H1 (cell line): ENCODE measurements around the gene RAPGEF5. TPM values are rescaled to one million over a fixed set of nuclear protein-coding genes. Genes with fewer than 3 reads are reported as not detected.

Source experiments
- CTCF ChIA-PET: fragments of 300-600 bp; sonication (Branson Sonifier 250); formaldehyde crosslinking; loops from one replicate; lab custom pipeline; 2021; ENCODE audit not compliant: partially characterized antibody; lab: Charles Lee
- POLR2A ChIA-PET: fragments of 300-600 bp; sonication (Branson Sonifier 250); formaldehyde crosslinking; loops from one replicate; lab custom pipeline; 2021; ENCODE audit warnings: inconsistent platforms; ENCODE audit not compliant: partially characterized antibody; lab: Charles Lee
- DNase-seq, 2 experiments: peaks; one replicate each; pipeline versions ENCODE4 v3.0.0 to v3.0.0-alpha.2; 2010 to 2022; ENCODE audit warnings: low spot score in 2 of 2, low read depth in 1 of 2, mixed read lengths in 1 of 2
- FAIRE-seq: peaks from 2 replicates; lab custom pipeline; 2011; peaks lifted over from hg19 to GRCh38; lab: Jason Lieb, UNC
- H2AFZ ChIP-seq: 2 replicates; pipeline ENCODE4 v1.8.1; 2012; ENCODE audit warnings: low read length, inconsistent platforms
- H2AK5ac ChIP-seq: 2 replicates; pipeline ENCODE4 v1.6.1; 2013; ENCODE audit warnings: low read depth, low read length
- H2BK120ac ChIP-seq: replicated peaks from 2 replicates; pipeline ENCODE3; 2013; ENCODE audit warnings: low read depth, low read length, inconsistent platforms
- H2BK12ac ChIP-seq: 2 replicates; pipeline ENCODE4 v1.6.1; 2013; ENCODE audit warnings: low read depth, low read length
- H2BK15ac ChIP-seq: 2 replicates; pipeline ENCODE4 v1.6.1; 2013; ENCODE audit warnings: low read length
- H2BK20ac ChIP-seq: 2 replicates; pipeline ENCODE4 v1.6.1; 2013; ENCODE audit warnings: low read length
- H2BK5ac ChIP-seq: 2 replicates; pipeline ENCODE4 v1.6.1; 2013; ENCODE audit warnings: low read depth, low read length
- H3K14ac ChIP-seq: 2 replicates; pipeline ENCODE4 v1.6.1; 2013; ENCODE audit warnings: inconsistent platforms; ENCODE audit not compliant: insufficient read length
- H3K18ac ChIP-seq: 2 replicates; pipeline ENCODE4 v1.6.1; 2013; ENCODE audit warnings: low read length; ENCODE audit errors: extremely low read depth
- H3K23ac ChIP-seq: 2 replicates; pipeline ENCODE4 v1.6.1; 2013; ENCODE audit warnings: inconsistent platforms; ENCODE audit not compliant: insufficient read length
- H3K23me2 ChIP-seq: 2 replicates; pipeline ENCODE4 v1.6.1; 2013; ENCODE audit warnings: low read depth, low read length
- H3K27ac ChIP-seq: 2 replicates; pipeline ENCODE4 v1.6.1; 2011; ENCODE audit warnings: low read depth, low read length, inconsistent platforms
- H3K27me3 ChIP-seq, 4 experiments: replicated peaks in 1 of 4; 1 replicate in 1 of 4; 2 replicates in 3 of 4; pipeline versions ENCODE4 v1.6.1 to v1.8.1; 2011 to 2013; ENCODE audit warnings: low read length in 3 of 4, mild to moderate bottlenecking in 3 of 4, inconsistent platforms in 2 of 4, mixed read lengths in 2 of 4, moderate library complexity in 1 of 4; ENCODE audit not compliant: control insufficient read depth in 3 of 4, insufficient read depth in 3 of 4; ENCODE audit errors: extremely low read depth in 1 of 4
- H3K36me3 ChIP-seq, 4 experiments: 2 replicates each; pipeline versions ENCODE4 v1.6.1 to v1.8.1; 2011 to 2013; ENCODE audit warnings: mild to moderate bottlenecking in 4 of 4, low read length in 3 of 4, moderate library complexity in 2 of 4, control low read depth in 1 of 4, inconsistent platforms in 1 of 4; ENCODE audit not compliant: insufficient read depth in 4 of 4, control insufficient read depth in 2 of 4
- H3K4ac ChIP-seq: replicated peaks from 2 replicates; pipeline ENCODE3; 2013; ENCODE audit warnings: low read length, low read depth, mixed read lengths, inconsistent platforms; ENCODE audit not compliant: insufficient read length
- H3K4me1 ChIP-seq, 4 experiments: replicated peaks in 1 of 4; 1 replicate in 1 of 4; 2 replicates in 3 of 4; pipeline versions ENCODE4 v1.6.1 to v1.8.1; 2011 to 2013; ENCODE audit warnings: low read length in 3 of 4, inconsistent platforms in 2 of 4, mixed read lengths in 1 of 4; ENCODE audit not compliant: insufficient read depth in 4 of 4, control insufficient read depth in 3 of 4
- H3K4me2 ChIP-seq, 2 experiments: 2 replicates each; pipeline versions ENCODE4 v1.6.1 to v1.8.1; 2011 to 2013; ENCODE audit warnings: low read depth in 2 of 2, low read length in 2 of 2, control low read depth in 1 of 2, inconsistent platforms in 1 of 2, mild to moderate bottlenecking in 1 of 2; ENCODE audit not compliant: insufficient read depth in 1 of 2
- H3K4me3 ChIP-seq, 4 experiments: fragments of 200-600, 300-600 bp in 1 of 4; sonication (generic), shearing (Covaris generic), sonication (Bioruptor Twin) in 1 of 4; 2 replicates each; pipeline versions ENCODE4 v1.5.1 to v1.8.1; 2011 to 2016; ENCODE audit warnings: low read length in 4 of 4, low read depth in 3 of 4, control low read depth in 2 of 4, inconsistent platforms in 2 of 4, mild to moderate bottlenecking in 2 of 4, mixed read lengths in 1 of 4, moderate library complexity in 1 of 4; ENCODE audit not compliant: insufficient read depth in 2 of 4; ENCODE audit errors: extremely low read depth in 1 of 4
- H3K56ac ChIP-seq: replicated peaks from 2 replicates; pipeline ENCODE3; 2013; ENCODE audit warnings: low read depth, mild to moderate bottlenecking, mixed read lengths, low read length, inconsistent platforms; ENCODE audit not compliant: insufficient read length
- H3K79me1 ChIP-seq: 2 replicates; pipeline ENCODE4 v1.6.1; 2013; ENCODE audit warnings: low read depth, low read length, control low read depth
- H3K79me2 ChIP-seq, 2 experiments: 2 replicates each; pipeline versions ENCODE4 v1.6.1 to v1.8.1; 2012 to 2013; ENCODE audit warnings: low read length in 2 of 2, mild to moderate bottlenecking in 2 of 2, inconsistent platforms in 1 of 2; ENCODE audit not compliant: insufficient read depth in 2 of 2, control insufficient read depth in 1 of 2
- H3K9ac ChIP-seq, 4 experiments: replicated peaks in 1 of 4; 1 replicate in 1 of 4; 2 replicates in 3 of 4; pipeline versions ENCODE4 v1.6.1 to v1.8.1; 2011 to 2013; ENCODE audit warnings: low read depth in 3 of 4, low read length in 3 of 4, control low read depth in 2 of 4, mild to moderate bottlenecking in 2 of 4, moderate library complexity in 2 of 4, inconsistent platforms in 1 of 4; ENCODE audit errors: extremely low read depth in 1 of 4
- H3K9me3 ChIP-seq, 2 experiments: 2 replicates each; pipeline versions ENCODE4 v1.6.1 to v1.8.1; 2012 to 2013; ENCODE audit warnings: mild to moderate bottlenecking in 2 of 2, moderate library complexity in 2 of 2, control low read depth in 1 of 2, inconsistent platforms in 1 of 2, low read depth in 1 of 2, low read length in 1 of 2, mixed read lengths in 1 of 2; ENCODE audit not compliant: insufficient read depth in 2 of 2
- H4K20me1 ChIP-seq, 2 experiments: replicated peaks in 1 of 2; 2 replicates each; pipeline versions ENCODE3 to v1.8.1; 2011 to 2013; ENCODE audit warnings: inconsistent platforms in 2 of 2, low read length in 2 of 2, mild to moderate bottlenecking in 1 of 2; ENCODE audit not compliant: insufficient read depth in 2 of 2, control insufficient read depth in 1 of 2
- H4K5ac ChIP-seq: 2 replicates; pipeline ENCODE4 v1.6.1; 2013; ENCODE audit warnings: low read length, low read depth, mixed read lengths, inconsistent platforms; ENCODE audit not compliant: insufficient read length
- H4K8ac ChIP-seq: 2 replicates; pipeline ENCODE4 v1.8.0; 2013; ENCODE audit warnings: mild to moderate bottlenecking, moderate library complexity, low read length, inconsistent platforms; ENCODE audit not compliant: insufficient read depth; ENCODE audit errors: extremely low read depth
- H4K91ac ChIP-seq: replicated peaks from 2 replicates; pipeline ENCODE3; 2013; ENCODE audit warnings: low read length, mixed read lengths, inconsistent platforms; ENCODE audit not compliant: insufficient read length
- CTCF ChIP-seq, 3 experiments: IDR thresholded peaks; 1 replicate in 2 of 3; 2 replicates in 1 of 3; pipeline versions ENCODE4 v1.5.1 to v1.6.1; 2011; ENCODE audit warnings: low read length in 3 of 3, mild to moderate bottlenecking in 3 of 3, inconsistent platforms in 2 of 3, low read depth in 1 of 3, moderate library complexity in 1 of 3; ENCODE audit not compliant: insufficient read depth in 1 of 3; ENCODE audit errors: control extremely low read depth in 1 of 3
- EP300 ChIP-seq, 2 experiments: IDR thresholded peaks; 1 replicate in 1 of 2; 2 replicates in 1 of 2; pipeline ENCODE4 v1.6.1; 2011 to 2012; ENCODE audit warnings: low read depth in 2 of 2, low read length in 2 of 2, mild to moderate bottlenecking in 2 of 2, borderline replicate concordance in 1 of 2, inconsistent platforms in 1 of 2, moderate library complexity in 1 of 2
- EZH2 ChIP-seq: fragments of 200-600 bp; sonication (generic); IDR thresholded peaks from 2 replicates; pipeline ENCODE4 v1.7.1; 2012; ENCODE audit warnings: low read depth, mild to moderate bottlenecking, moderate library complexity, low read length, inconsistent platforms; ENCODE audit not compliant: severe bottlenecking
- HDAC6 ChIP-seq: IDR thresholded peaks from one replicate; pipeline ENCODE4 v1.7.1; 2012; ENCODE audit warnings: low read depth, mild to moderate bottlenecking, inconsistent platforms, low read length, moderate library complexity
- NANOG ChIP-seq: IDR thresholded peaks from 2 replicates; pipeline ENCODE4 v1.6.1; 2011; ENCODE audit warnings: low read length, low read depth, mild to moderate bottlenecking, inconsistent platforms; ENCODE audit not compliant: insufficient read depth, poor library complexity, severe bottlenecking
- RBBP5 ChIP-seq: IDR thresholded peaks from 2 replicates; pipeline ENCODE4 v1.7.1; 2012; ENCODE audit warnings: low read depth, mild to moderate bottlenecking, inconsistent platforms, low read length, moderate library complexity, borderline replicate concordance
- SP1 ChIP-seq: IDR thresholded peaks from 2 replicates; pipeline ENCODE4 v1.6.1; 2011; ENCODE audit warnings: low read depth, low read length
- SP2 ChIP-seq: IDR thresholded peaks from 2 replicates; pipeline ENCODE4 v1.6.1; 2012; ENCODE audit warnings: mild to moderate bottlenecking, low read length, inconsistent platforms
- TEAD4 ChIP-seq: IDR thresholded peaks from 2 replicates; pipeline ENCODE4 v1.6.1; 2012; ENCODE audit warnings: low read depth, low read length, inconsistent platforms, mixed read lengths
- WGBS, 2 experiments: shearing (Covaris generic) in 1 of 2; methylation state at CpG; one replicate each; pipeline versions ENCODE4 v1.1.6 to v1.1.7; 2013 to 2015; ENCODE audit warnings: low lambda C conversion rate in 2 of 2, mixed read lengths in 2 of 2, inconsistent platforms in 1 of 2, low coverage in 1 of 2, missing lambda C conversion rate in 1 of 2; ENCODE audit not compliant: insufficient replicate concordance in 2 of 2, insufficient coverage in 1 of 2, insufficient read length in 1 of 2; ENCODE audit errors: extremely low coverage in 1 of 2, missing lambda C conversion rate in 1 of 2; 5-methylcytosine and 5-hydroxymethylcytosine counted together
- polyA plus RNA-seq, 7 experiments: library from polyadenylated mRNA; depleted of rRNA in 3 of 7; stranded (reverse) in 5 of 7; unstranded in 2 of 7; fragments of >200 nt in 5 of 7; fragments of 200-250 nt in 2 of 7; gene quantifications; 1 replicate in 5 of 7; 2 replicates in 1 of 7; 4 replicates in 1 of 7; pipeline versions ENCODE4 v1.2.1 to v1.2.3, GENCODE V29; 2011 to 2013; ENCODE audit warnings: missing spikeins in 2 of 7, mixed read lengths in 2 of 7
- total RNA-seq: library from RNA; stranded (reverse); fragmentation: NEBNext Ultra II Directional; extraction: Animal tissue kit (Norgen Biotek cat#: 25700); gene quantifications from 2 replicates; pipeline ENCODE4 v1.2.1, GENCODE V29; 2021

RAPGEF5 gene
- total and polyA plus RNA-seq, 2 of the 8 experiments (the other 6 are each of a cell fraction or from before 2014, with no cell fraction given), result 4.4 to 22.9 TPM

DNA sequence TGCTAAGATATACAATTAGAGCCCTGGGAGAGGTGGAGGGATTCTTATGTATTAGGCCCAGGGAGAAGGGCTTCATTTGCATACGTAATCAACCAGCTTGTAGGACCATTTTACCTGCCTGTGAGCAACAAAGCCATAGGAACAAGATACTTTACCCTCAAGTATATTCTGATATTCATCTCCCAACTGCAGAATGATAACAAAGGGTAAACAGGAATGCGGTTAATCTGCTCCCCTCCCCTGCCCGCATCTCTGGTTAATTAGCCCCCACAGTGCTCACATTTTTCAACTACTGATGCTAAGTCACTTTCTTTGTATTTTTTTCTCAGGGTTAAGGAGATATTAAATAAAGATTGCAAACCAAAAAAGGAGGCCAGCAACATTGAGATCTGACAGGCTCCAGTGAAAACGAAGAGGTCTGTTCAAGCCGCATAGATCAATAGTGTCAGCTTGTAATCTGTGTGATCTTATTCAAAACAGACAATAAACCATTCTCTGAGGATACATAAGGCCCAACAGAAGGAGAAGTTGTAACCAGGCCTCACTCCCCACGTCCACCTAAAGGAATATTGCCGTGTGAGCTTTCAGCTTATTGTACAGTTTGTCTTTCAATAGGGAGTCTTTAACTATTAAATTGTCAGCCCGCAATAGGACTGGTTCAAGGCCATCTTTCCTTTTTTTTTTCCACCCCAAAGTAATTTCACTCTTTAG, 203.4 kb downstream of the RAPGEF5 start:
- H4K91ac ChIP-seq, result no peak overlapping the region
- no peak for DNase-seq
- H3K23me2 ChIP-seq, result no peaks in the 10 kb centered on the region
- H3K4me2 ChIP-seq, result peak overlapping the region; percentile 18 to 52; a peak in 3 of 4 replicates
- FAIRE-seq, result no peak
- ChIA-PET CTCF (interaction anchor here (0.9 to 3.9 kb wide), 6 partner anchors 9 to 299 kb away, joined by 3 to 16 read pairs (median 4); no protein-coding TSS in a partner anchor), POLR2A (no interaction called here)
- no peak overlapping the region for H3K14ac ChIP-seq
- H3K4ac ChIP-seq, result no peak overlapping the region
- no peak overlapping the region for H2BK12ac ChIP-seq
- H3K23ac ChIP-seq, result no peak overlapping the region
- H4K5ac ChIP-seq, result no peak overlapping the region
- H3K56ac ChIP-seq, result no peak overlapping the region
- H3K27me3 ChIP-seq, result no peaks in the 10 kb centered on the region
- no peak overlapping the region for H3K9ac ChIP-seq
- no peak overlapping the region for H4K8ac ChIP-seq
- peaks cover 0 to 14% (median 9%) of the 10 kb centered on the region in 4 experiments; a peak in 5 of 8 replicates for H3K36me3 ChIP-seq
- H3K79me2 ChIP-seq, result no peaks in the 10 kb centered on the region
- H3K9me3 ChIP-seq, result no peaks in the 10 kb centered on the region
- H3K4me3 ChIP-seq, result no peak overlapping the region; a peak in 1 of 8 replicates
- no peak overlapping the region for H2BK20ac ChIP-seq
- H3K27ac ChIP-seq, result 0 out of 2 replicates have a peak overlapping the region, but pooled peaks have one; percentile 49
- no peak overlapping the region for H3K18ac ChIP-seq
- no peaks in the 10 kb centered on the region for H4K20me1 ChIP-seq
- H3K4me1 ChIP-seq, result peaks cover 0 to 7% (median 3%) of the 10 kb centered on the region in 4 experiments; a peak in 4 of 7 replicates
- H2AFZ ChIP-seq, result no peak overlapping the region
- 49% methylated on average over 8 of the region's 8 CpGs; no CpG with 5 or more reads in 1 of the 2 experiments for WGBS, 2 experiments
- TF ChIP-seq TEAD4, result 0 out of 2 replicates have a peak, but pooled peaks have one; percentile 17
- TF ChIP-seq NANOG, result peak; percentile 46
- no peak for TF ChIP-seq HDAC6
- TF ChIP-seq EZH2, result no peak
- TF ChIP-seq SP1, result 0 out of 2 replicates have a peak, but pooled peaks have one; percentile 26
- TF ChIP-seq RBBP5, result no peak
- TF ChIP-seq EP300 (IDR thresholded peaks at IDR 0.05; ENCODE audit: borderline replicate concordance in 1 of 2, low read depth in 2 of 2, low read length in 2 of 2), result no peak
- no peak for TF ChIP-seq SP2
- no peak for TF ChIP-seq CTCF (IDR thresholded peaks at IDR 0.05; ENCODE audit: control extremely low read depth in 1 of 3, insufficient read depth in 1 of 3, low read depth in 1 of 3, low read length in 3 of 3)
- H2BK15ac ChIP-seq, result no peak overlapping the region
- H2AK5ac ChIP-seq, result no peak overlapping the region
- no peak overlapping the region for H2BK120ac ChIP-seq
- no peaks in the 10 kb centered on the region for H3K79me1 ChIP-seq
- H2BK5ac ChIP-seq, result no peak overlapping the region
